Posterior vena cava (tissue), 2 donors: ENCODE measurements around the gene GMDS. TPM values are rescaled to one million over a fixed set of nuclear protein-coding genes. Genes with fewer than 3 reads are reported as not detected.

Experiments used
- DNase-seq: peaks from one replicate; pipeline ENCODE4 v3.0.0-alpha.2; 2020; ENCODE audit warnings: low spot score
- intact Hi-C, 2 donors: fragments of 100-400 bp; cut with DNase I; formaldehyde crosslinking; loops; one replicate each; pipeline versions ENCODE4 v1.14.1 to v1.14.2; 2022 to 2023
- total RNA-seq, 2 donors: library from RNA; stranded (reverse); fragmentation: NEBNext Ultra II Directional; extraction: Animal tissue kit (Norgen Biotek cat#: 25700); gene quantifications; one replicate each; pipeline ENCODE4 v1.2.1, GENCODE V29; 2021
- donor health status: DM: yes; HTN: yes; CAD: no.
- donor health status: DM: yes; HTN: yes; CAD: no.

Gene GMDS
- total RNA-seq, 2 donors from 2014 or later = 14.9 to 20.1 TPM

DNA sequence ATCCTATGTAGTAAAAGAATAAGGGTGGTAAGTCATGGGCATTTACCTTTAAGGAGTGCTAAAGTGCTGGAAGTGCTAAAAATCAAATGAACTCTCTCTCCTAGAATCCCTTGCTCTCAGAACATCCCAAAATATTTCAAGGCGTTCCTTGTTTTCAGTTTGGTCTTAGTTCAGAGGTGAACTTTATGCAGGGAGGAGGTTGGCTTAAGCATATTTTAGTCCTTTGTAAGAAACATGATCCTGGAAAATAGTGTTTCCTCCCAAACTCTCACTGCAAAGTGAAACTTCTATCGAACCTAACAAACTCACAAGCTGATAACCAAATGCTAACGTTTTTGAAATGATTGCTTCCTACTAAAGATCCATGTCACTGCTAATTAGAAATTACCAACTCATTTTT lies 404.3 kb downstream of the GMDS start:
- DNase-seq = no peak
- intact Hi-C loops = loop anchor here in 1 of 2 donors (10.0 kb wide), 1 partner anchor 216 kb away; no protein-coding TSS in a partner anchor

- no peak for DNase-seq
- intact Hi-C loops = loop anchor here in 1 of 2 donors (10.0 kb wide), 1 partner anchor 216 kb away; no protein-coding TSS in a partner anchor
Observed at GRCh38 chr6:1840491-1841121, 404.8 kb downstream of the GMDS start.

DNA sequence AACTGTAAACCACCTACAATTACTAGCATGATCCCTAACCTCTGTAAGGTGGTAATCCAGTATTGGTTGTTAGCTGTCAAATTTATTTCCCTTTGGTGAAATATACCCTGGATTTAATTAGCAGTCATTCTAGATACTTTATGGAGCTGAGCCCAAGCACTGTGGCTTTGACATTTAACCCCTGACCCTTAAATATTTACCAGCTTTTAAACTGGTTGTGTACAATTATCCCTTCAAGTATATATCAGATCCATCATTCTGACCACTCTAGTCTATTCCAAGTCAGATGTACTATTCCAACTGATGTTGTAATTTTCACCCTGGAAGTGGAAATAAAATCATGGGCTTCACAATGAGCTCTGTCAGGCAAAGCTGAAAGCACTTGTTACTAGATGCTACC lies 406.0 kb downstream of the GMDS start:
- no peak for DNase-seq
- intact Hi-C loops = no loop called here

DNA sequence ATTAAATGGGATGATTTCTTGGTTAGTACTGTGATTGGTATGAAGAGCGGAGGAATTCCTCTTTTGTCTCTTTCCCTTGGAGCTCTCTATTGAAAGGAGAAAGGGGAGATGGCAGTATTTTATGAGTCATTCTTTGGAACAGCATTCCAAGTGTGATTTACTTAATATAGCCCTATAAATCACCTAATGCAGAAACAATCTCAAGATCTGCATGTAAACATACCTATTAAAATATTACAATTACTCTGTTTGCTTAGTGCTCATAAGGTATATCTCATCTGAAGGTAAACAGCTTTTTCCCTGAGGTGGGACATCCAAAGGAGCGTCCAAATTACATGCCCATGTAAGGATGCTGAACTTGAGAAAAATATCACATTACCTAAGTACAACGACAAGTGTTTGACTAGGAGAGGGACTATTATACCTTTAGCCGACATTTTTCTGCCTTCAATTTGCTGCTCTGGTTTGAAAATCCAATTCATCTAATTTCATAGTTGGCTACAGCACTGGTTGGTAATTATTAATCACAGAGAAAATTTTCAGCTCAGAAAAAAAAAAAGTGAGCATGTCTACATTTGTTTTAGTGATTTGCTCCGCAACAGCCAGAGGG lies 406.7 kb downstream of the GMDS start:
- intact Hi-C loops = no loop called here
- DNase-seq = no peak

DNA sequence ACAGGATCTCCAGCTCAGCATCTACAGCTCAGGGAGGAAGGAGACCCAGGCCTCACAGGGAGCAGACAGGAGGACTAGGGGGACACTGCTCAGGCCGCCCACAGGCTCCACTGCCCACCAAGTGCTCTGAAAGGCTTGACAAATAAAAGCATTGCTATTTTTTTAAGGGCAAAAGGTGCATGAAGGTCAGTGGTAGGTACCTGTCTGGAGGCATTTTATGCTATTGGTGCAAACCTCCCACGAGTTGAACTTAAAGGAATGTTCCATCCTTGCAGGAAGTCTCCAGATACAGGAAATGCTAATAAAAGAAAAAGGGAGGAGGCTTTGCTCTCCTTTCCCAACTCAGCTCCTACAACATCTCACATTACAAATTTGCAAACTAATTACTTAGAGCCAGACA lies 407.6 kb downstream of the GMDS start:
- intact Hi-C loops = no loop called here
- no peak for DNase-seq

GRCh38 chr6:1836690-1837089 lies 408.7 kb downstream of the GMDS start:
- no peak for DNase-seq
- intact Hi-C loops = no loop called here

DNA sequence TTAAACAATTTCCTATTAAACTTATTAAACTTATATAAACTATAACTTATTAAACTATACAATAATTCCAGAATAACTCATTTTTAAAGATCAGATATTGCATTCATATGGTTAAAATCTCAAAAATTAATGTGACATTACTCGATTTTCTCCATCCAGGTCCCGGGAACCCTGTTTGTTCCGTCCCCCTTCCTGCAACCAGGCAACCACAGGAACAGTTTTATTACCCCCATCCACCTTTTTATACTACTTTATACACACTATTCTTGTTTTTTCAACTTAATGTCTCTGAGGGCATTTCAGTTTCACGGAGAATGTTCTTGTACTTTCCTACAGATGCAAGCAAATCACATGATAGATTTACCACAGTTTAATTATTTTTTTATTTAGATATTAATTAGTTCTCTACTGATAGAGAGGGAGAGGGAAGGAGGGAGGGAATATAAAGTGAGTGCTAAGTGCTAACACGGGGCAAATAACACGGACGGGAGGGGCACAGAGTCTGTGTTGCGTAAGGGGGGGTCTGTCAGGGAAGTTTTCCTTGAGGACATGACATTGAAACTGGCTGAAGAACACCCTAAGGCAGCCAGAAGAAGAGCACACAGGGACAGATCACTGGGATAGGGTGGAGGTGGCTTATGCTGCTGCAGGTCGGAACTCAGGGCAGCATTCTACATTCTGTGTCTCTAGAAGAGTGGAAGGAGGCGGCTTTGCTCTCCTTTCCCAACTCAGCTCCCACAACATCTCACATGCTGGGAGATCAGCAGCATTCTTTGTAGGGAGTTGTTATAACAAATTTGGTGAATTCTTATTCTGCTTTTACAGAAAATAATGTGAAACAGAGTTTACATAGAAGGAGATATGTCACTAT lies 410.5 kb downstream of the GMDS start:
- intact Hi-C loops = no loop called here
- DNase-seq = no peak

- DNase-seq = no peak
- intact Hi-C loops = no loop called here
Observed at GRCh38 chr6:1834207-1834606, 411.2 kb downstream of the GMDS start.

DNA sequence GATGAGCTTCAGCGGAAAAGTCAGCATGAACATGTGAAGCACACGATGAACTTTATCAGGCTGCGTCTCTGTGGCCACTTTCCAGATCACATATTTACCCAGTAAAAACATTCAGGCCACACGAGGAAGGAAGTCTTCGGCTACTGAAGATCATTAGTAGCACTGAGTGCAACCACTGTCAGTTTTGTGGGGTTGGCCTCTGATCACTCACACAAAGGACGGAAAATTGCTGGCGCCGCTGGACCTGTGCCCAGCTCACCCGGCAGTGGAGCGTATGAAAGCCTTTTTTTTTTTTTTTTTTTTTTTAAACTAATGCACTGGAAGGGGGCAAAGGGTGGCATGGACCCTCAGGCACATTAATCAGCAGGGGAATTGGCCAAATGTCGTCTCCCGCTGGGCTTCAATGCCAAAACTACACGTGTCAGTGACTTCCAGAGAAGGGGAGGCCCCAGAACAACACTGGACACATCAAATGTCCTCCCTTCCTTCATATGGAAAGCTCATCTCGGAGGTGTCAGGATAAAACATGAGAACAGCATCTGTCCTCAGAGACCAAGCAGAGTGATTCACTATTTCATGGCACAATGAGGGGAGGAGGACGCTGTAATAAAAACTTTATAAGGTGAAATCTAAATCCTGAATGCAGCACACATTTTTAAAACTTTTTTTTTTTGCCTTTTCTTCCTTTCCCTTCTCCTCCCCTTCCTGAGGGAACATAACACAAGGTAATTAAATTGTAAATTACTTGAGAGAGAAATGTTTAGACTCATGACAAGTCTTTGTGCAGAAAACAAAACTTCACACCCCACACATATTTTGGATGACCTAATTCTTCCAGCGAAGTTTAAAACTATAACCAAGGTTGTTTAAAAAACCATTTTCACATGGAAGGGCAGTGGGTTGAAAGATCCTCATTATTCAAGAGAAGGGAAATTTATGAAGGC lies 412.3 kb downstream of the GMDS start:
- peak; percentile 87 for DNase-seq
- intact Hi-C loops = no loop called here

GRCh38 chr6:1832358-1832757 lies 413.0 kb downstream of the GMDS start:
- intact Hi-C loops = no loop called here
- DNase-seq = no peak

GRCh38 chr6:1827984-1828793 lies 417.2 kb downstream of the GMDS start:
- intact Hi-C loops = no loop called here
- DNase-seq = no peak

DNA sequence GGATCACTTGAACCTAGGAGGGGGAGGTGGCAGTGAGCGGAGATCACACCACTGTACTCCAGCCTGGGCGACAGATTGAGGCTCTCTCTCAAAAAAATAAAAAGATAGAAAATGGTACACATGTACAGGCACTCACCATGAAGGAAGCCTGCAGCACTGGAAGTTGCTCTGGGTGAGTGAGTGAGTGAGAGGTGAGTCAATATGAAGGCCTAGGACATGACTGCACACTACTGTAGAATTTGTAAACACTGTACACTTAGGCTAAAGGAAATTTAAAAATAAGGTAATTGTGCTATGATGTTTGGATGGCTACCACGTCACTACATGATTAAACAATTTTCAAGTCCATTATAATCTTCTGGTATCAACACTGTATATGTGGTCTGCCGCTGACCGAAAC lies 419.5 kb downstream of the GMDS start:
- intact Hi-C loops = no loop called here
- DNase-seq = no peak

DNA sequence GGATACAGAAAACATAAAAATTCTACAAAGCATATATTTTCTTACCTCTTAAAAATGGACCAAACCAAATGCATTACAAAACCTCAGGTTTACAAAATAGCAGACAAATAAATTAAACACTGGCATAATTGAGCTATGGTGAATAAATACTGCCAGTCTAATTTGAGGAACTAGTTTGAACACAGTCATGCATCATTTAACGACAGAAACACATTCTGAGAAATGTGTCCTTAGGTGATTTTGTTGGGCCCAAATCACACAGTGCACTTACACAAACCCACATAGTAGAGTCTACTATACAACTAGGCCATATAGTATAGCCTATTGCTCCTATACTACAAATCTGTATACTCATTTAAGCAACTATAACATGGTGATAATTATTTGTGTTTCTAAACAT lies 420.1 kb downstream of the GMDS start:
- no peak for DNase-seq
- intact Hi-C loops = no loop called here

DNA sequence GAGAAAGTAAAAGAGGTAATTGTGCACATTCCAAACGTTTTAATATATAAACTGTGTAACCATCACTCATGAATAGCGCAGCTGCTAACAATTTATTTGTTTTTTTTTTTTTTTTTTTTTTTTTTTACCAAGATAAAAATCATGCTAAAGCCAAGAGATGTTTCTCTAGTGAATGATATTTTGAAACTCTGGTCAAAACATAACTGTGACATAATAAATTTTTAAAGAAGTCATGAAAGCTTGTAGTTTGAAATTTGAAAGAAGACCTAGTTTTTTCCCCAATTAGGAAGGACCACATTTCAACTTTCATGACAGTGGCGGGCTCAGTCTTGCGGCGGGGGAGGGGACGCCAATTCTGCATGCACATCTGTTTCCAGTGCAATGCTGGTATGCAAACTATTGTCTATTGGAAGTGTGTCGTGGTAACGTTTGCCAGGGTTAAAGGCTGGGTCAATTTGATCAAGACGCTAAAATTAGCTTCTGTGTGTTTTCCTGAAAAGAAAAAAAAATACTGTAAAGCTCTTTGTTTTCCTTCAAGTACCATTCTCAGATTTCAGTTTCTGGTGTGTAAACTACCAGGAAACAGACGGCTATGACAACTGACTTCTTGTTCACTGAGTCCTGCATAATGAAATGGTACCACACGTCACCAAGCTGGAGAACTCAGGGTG lies 423.8 kb downstream of the GMDS start:
- intact Hi-C loops = no loop called here

GRCh38 chr6:1821164-1821512 lies 424.3 kb downstream of the GMDS start:
- intact Hi-C loops = no loop called here
- no peak for DNase-seq

More for the DNA sequence above, 423.8 kb downstream of the GMDS start:
- DNase-seq = peak; percentile 72

DNA sequence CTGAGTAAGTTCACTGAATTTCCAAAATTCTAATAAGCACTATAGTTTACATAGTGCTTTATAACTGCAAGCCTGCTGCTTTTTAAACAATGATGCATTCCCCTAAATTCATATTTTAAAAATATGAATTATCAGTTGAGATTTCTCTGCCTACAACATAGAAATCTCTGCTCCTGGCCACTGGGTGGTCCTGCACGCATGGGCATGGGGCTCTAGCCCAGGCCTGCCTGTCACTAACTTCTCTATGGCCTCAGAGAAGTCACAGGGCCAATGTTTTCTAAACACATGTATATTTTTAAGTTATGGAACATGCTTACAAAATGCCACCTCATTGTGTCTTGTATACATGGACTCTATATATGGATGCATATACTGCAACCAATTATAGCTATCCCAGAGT lies 424.7 kb downstream of the GMDS start:
- DNase-seq = no peak
- intact Hi-C loops = no loop called here

DNA sequence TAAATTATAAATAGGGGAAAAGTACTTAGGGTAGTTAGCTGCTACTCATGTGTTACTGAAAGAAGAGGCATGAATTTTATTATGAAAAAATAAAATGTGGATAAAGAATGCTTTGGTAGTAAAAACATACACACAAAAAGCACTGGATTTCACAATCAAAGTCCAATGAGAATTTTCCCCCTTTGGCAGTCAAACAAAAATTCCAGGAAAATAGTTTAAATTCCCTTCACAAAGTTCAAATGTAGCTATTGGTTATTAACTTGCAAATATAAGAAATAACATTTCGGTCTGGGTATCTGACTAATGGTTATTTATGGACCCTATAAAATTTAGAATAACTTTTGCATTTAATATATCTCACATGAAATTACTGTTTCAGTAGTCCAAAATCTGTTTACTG lies 425.2 kb downstream of the GMDS start:
- DNase-seq = no peak
- intact Hi-C loops = no loop called here

- no peak for DNase-seq
- intact Hi-C loops = loop anchor here in 1 of 2 donors (10.0 kb wide), 1 partner anchor 746 kb away; no protein-coding TSS in a partner anchor
Observed at GRCh38 chr6:1819007-1819406, 426.4 kb downstream of the GMDS start.
